KBM-7 (cell line): ENCODE results near the gene C2orf49.

ENCODE experiments used
- DNase-seq: peaks from one replicate; pipeline ENCODE4 v3.0.0-alpha.2; 2015
- in situ Hi-C: fragments of 300-500 bp; cut with MboI; formaldehyde crosslinking; loops from 2 replicates; pipeline ENCODE4 v1.14.3; 2020; ENCODE audit warnings: low sequenced_read_pairs, low pct_unique_long_range_greater_than_20kb, mixed read lengths

C2orf49 gene

DNA sequence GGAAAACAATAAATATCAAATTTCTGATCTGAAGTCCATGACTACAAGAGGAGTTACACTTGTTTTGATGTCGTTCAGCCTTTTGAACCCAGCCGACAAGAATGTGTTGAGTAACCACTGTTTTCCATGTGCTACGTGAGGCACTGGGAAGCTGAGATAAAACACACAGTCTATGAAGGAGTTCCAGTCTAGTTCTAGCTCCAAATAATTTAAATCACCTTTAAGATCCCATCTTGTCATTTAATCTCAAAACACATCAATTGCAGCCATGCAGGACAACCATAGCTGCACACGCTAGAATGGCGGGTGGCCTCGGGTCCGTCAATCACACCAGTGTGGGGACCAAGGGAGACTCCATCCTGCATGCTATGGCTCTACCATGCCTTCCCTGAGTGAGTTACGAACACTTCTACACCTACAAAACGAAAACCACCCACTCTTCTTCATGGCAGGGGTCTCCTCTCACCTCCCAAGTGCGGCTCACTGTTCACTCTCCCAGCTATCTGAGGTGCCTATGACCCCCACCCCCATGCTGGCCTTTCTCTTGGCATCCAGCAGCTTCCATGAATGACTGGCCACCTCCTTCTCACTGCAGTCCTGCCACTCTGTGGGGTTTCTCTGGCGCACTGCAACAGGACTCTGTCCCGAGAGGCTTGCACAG lies 57.7 kb downstream of the C2orf49 start:
- no peak for DNase-seq
- in situ Hi-C loops: no loop called here

DNA sequence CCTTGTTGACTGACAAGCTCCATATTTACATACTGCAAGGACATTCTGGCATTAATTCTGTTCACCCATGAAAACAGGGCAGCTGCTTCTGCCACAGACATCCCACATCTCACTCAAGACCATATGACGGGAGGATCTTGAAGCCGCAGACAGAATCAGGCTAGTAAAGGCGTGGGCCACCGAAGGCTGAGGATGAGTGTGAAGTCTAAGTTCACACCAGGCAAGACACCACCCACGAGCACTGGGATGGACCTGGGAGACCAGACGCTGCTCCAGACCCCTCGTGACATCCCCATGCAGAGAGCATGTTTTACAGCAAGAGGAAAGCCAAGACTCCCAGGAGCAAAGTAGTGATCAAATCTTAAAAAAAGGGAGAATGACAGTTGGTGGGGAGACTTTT lies 58.4 kb downstream of the C2orf49 start:
- in situ Hi-C loops: no loop called here
- no peak for DNase-seq

DNA sequence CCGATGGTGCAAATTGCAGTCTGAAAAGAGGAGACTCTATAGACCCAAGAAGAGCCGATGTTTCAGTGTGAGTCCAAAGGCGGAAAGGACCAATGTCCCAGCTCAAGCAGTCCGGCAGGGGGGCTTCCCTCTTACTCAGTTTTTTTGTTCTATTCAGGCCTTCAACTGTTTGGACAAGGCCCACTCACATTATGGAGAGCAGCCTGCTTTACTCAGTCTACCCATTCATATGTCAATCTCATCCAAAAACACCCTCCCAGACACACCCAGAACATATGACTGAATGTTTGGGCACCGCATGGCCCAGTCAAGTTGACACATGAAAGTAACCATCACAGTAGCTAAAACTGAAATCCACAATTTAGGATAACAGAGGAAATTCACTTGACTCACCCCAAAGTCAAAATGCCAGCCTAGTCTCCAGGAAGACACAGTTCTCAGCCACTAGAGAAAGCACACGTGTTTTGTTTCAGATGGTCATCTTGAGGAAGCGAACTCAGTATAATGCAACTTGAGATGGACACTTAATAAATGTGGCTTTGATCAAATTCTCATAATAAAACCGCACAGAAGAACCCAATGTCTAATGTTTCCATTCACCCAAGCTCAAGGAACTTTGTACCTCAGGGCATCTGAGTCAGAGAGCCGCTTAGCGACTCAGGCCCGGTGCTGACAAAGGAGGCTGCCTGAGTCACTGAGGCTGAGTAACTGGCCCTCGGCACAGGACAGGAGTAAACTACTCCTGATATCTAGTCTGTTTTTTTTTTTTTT lies 59.1 kb downstream of the C2orf49 start:
- DNase-seq: no peak
- in situ Hi-C loops: no loop called here

DNA sequence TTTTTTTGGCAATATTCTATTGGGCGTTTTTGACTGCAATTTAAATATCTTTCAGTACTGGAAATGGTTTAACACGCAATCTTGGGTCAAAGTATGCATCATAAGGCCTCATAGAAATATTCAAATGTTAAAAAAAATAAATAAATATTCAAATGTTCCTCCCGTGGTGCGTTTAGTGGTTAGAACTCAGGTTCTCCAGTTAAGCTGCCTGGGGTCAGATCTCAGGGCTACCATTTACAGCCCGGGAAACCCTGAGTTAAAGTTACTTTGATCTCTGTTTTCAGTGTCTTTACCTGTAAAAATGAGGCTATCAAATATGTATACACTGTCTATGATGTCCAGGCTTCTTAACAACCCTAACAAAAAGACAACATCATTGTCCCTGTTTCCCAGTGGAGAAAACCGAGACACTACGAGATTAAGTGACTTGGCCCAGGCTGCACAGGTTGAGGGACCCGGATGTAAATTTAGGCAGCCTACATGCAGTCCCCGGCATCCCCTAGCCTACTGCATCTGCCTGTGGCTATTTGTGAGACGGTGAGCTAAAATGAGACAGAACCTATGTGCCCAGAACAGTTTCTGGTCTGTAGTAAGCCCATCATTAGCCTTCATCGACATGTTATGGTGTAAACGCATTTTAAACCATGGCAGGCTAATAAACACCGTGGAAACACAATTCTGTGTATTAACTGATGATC lies 59.8 kb downstream of the C2orf49 start:
- no peak for DNase-seq
- in situ Hi-C loops: no loop called here

DNA sequence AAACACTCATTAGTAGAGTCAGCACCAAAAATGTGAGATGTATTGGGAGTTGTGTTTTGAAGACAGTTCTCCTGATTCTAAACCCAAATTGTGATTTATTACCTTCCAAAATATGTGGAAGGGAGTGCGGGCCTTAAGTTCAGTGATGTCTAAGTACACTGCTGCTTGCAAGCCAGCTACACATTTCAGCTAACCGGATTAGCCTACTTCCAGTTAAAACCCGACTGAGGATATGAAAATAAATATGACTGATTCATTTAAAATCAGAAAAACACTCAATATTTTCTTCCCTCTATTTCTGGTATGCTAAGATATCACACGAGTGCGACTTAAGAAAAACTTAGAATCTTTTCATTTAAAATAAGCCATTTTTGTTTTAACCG lies 60.6 kb downstream of the C2orf49 start:
- DNase-seq: peak; percentile 16
- in situ Hi-C loops: no loop called here

DNA sequence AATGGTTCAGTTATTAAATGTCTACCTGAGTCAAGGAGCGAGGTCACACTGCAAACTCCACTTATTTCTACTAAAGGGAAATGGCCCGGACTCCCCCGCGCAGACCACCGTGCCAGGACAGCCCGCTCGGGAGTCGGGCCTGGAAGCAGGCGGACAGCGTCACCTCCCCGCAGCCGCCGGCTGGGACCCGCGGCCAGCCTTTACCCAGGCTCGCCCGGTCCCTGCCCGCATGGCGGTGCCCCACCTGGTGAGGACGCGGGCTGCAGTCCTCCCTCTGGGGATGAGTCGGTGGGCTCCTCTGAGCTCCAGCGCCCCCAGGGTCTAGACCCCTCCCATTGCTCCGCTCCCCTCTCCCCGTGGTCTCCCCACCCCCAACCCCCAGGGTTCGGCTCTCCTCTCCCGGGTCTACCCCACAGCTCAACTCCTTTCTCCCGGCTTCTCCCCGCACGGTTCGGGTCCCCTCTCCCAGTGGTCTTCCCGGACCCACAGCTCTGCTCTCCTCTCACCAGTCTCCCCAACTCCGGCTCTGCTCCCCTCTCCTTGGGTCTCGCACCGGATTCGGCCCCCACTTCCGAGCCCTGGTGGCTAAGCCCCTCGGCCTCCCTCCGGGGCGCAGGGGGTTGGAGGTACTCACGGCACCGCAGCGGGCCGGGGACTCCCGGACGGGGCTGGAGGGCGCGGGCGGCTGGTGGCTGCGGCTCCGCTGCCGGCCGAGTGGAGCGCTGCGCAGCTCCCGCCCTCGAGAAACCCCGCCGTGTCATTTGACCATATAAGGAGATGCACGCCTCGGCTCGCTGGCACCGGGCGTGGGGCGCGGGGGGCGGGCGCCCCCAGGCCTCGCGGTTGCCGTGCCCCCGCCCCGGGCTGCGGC lies 61.2 kb downstream of the C2orf49 start, which contains the start of gene FHL2:
Gene FHL2, minus strand, starts transcription at position 716 of the 871 bp plus-strand sequence. CDS start 12,535 bp downstream, outside the sequence.
- peak; percentile 79 for DNase-seq
- in situ Hi-C loops: no loop called here
